ELR (cell line): ENCODE data around the gene ATP8B4.
"Not testable (repeated sequence)": the region's sequence is repeated elsewhere in the genome, so short reads cannot be mapped to it uniquely, and the experiment has no call there.

Source experiments
- DNase-seq: peaks from one replicate; pipeline ENCODE4 v3.0.0-alpha.2; 2015; ENCODE audit warnings: low read depth

Gene ATP8B4

GRCh38 chr15:50140983-50141382 is 21.9 kb upstream of the ATP8B4 start:
- no peak for DNase-seq

- DNase-seq = no peak
Observed at GRCh38 chr15:50140098-50140497, 21.1 kb upstream of the ATP8B4 start.

- DNase-seq = peak; percentile 17
Observed at GRCh38 chr15:50138391-50138790, 19.4 kb upstream of the ATP8B4 start.

- DNase-seq = peak; percentile 28
Observed at GRCh38 chr15:50137893-50138292, 18.9 kb upstream of the ATP8B4 start.

- DNase-seq = peak; percentile 94
Observed at GRCh38 chr15:50137330-50137761, 18.3 kb upstream of the ATP8B4 start.

GRCh38 chr15:50135031-50135551 is 16.1 kb upstream of the ATP8B4 start:
- DNase-seq = peak; percentile 66

- peak; percentile 75 for DNase-seq
Observed at GRCh38 chr15:50134524-50135024, 15.5 kb upstream of the ATP8B4 start.

- not testable (repeated sequence) for DNase-seq
Observed at GRCh38 chr15:50132251-50132984, 13.4 kb upstream of the ATP8B4 start.

- DNase-seq = no peak
Observed at GRCh38 chr15:50131617-50132016, 12.6 kb upstream of the ATP8B4 start.

- no peak for DNase-seq
Observed at GRCh38 chr15:50128266-50128665, 9.2 kb upstream of the ATP8B4 start.

GRCh38 chr15:50127255-50127777 is 8.3 kb upstream of the ATP8B4 start:
- DNase-seq = no peak

GRCh38 chr15:50126072-50126471 is 7.0 kb upstream of the ATP8B4 start:
- DNase-seq = no peak

- no peak for DNase-seq
Observed at GRCh38 chr15:50124631-50125030, 5.6 kb upstream of the ATP8B4 start.

- DNase-seq = no peak
Observed at GRCh38 chr15:50123861-50124557, 5.0 kb upstream of the ATP8B4 start.

- no peak for DNase-seq
Observed at GRCh38 chr15:50120729-50121128, 1.7 kb upstream of the ATP8B4 start.

- DNase-seq = no peak
Observed at GRCh38 chr15:50117431-50118027, 1.5 kb downstream of the ATP8B4 start.

GRCh38 chr15:50116477-50116876 is 2.6 kb downstream of the ATP8B4 start:
- DNase-seq = peak; percentile 69

- no peak for DNase-seq
Observed at GRCh38 chr15:50113992-50114780, 4.8 kb downstream of the ATP8B4 start.

GRCh38 chr15:50113187-50113505 is 5.9 kb downstream of the ATP8B4 start:
- DNase-seq = no peak

- DNase-seq = no peak
Observed at GRCh38 chr15:50112488-50113186, 6.4 kb downstream of the ATP8B4 start.

- no peak for DNase-seq
Observed at GRCh38 chr15:50110285-50110684, 8.7 kb downstream of the ATP8B4 start.
